ENCODE results near the gene ZNF385A.

Gene ZNF385A

DNA sequence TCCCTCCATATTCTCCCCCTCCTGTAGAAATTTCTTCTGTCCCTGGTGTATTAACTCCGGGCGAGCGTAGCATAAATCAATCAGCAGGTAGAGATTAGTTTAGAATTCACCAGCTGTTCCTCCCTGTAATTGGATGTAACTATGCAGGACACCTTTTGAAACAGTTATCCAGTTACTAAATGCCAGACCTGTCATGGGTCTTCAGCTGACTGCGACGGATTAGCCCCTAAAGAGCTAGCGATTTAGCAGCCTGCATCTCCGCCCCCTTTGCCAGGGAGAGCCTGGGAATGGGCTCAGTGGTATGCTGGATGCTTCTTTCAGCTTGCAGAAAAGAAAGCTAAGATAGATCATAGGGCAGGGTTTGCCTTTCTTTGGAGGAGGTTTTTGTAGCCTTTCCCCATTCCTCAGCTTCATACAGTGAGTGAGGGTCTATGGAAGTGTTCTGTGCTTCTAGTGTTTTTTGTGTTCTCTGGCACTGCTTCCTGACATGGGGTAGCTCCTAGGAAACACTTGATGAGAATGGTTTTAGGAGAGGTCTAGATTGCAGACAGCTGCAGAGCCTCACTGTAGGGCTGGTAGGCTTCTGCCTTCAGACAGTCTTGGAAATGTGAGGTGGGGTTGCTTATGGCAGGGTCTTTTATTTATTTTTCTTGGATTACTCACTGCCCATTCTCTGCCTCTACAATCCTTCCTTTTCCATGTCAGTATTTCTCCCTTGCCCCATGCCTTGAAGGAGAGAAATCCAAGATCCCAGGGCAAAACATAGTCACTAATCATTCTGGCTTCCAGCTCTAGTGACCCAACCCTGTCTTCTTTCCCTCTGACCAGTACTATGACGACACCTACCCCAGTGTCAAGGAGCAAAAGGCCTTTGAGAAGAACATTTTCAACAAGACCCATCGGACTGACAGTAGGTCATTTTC is 42.9 kb downstream of the ZNF385A start:
- DNase-seq (ENCODE audit: low read depth) = no peak
- no peak for TF ChIP-seq CTCF (conservative IDR thresholded peaks at IDR 0.05; ENCODE audit: low read length)
- no peak overlapping the region for H3K4me3 ChIP-seq (ENCODE audit: low read length)

DNA sequence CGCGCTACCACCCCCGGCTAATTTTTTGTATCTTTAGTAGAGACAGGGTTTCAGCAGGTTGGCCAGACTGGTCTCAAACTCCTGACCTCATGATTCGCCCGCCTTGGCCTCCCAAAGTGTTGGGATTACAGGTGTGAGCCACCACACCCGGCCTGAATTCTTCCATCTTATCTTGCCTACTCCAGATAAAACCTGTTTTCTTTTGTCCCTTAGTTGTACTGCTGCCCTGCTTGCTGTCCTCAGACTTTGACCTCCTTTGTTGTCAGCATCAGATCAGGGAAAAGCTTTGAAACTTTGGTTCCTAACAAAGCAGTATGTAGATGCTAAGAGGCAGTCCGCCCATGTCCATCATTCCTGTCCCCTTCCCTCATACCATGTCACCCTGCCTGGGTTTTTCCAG is 43.7 kb downstream of the ZNF385A start:
- no peak for DNase-seq (ENCODE audit: low read depth)
- H3K4me3 ChIP-seq (ENCODE audit: low read length) = no peak overlapping the region
- TF ChIP-seq CTCF (conservative IDR thresholded peaks at IDR 0.05; ENCODE audit: low read length) = no peak

DNA sequence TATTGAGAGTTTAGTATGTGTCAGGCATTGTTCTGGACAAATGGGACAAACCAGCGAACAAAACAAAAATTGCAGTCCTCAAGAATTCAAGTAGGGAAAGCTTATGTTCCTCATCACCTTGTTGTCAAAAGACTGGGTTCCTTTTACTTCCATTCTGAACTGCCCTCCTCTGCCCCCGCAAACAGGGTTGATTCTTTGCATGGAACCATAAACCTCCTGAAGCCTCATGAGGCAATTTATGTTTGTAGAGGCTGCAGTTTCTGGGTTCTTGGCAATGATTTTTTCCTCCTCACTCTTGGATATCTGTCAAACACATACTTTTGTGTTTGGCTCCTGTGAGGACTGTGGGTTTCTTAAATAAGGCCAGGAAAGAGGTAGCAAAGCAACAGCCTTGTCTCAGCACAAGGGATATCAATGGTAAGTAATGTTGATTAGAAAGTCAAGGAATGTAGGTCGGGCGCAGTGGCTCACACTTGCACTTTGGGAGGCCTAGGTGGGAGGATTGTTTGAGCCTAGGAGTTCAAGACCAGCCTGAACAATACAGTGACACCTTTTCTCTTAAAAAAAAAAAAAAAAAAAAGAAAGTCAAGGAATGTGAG is 45.7 kb downstream of the ZNF385A start:
- DNase-seq (ENCODE audit: low read depth) = peak; percentile 73
- H3K4me3 ChIP-seq (ENCODE audit: low read length) = no peak overlapping the region
- TF ChIP-seq CTCF (conservative IDR thresholded peaks at IDR 0.05; ENCODE audit: low read length) = no peak

DNA sequence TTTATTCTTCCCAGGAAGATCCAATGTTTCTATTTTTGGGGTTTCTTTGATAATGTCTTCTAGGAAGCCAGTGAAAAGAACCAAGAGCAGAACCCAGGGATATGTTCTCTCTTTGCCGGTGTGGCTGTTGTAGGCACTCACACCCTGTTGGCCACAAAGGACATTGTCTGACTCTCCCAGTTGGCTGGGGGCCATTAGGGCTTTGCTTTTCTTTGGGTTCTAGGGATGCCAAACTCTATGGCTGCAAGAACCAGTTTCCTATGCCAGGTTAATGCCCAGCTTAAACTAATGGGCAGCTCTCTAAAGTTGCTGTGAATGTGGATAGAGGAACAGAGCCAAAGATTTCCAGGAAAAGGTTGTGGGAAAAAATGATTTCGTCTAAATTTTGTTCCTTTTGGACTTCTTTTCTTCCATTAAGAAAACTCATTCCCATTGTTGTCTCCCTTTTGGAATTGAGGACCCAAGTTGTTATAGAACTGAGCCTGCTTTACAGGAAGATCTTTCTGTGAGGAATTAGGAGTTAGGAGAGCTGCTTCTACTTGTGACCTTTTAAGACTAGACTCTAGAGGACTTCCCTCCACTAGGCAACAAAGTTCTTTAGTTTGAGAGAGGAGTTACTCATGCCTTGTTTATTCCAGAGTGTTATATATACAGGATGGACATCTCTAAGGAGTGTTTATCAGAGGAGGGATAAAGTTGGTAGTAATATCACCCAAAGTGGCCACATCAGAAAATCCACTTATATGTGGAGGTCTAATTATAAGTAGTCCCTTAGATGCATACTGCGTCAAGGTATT is 46.5 kb downstream of the ZNF385A start:
- no peak overlapping the region for H3K4me3 ChIP-seq (ENCODE audit: low read length)
- TF ChIP-seq CTCF (conservative IDR thresholded peaks at IDR 0.05; ENCODE audit: low read length) = peak; percentile 17; the same call in 1 of the 2 replicates
- no peak for DNase-seq (ENCODE audit: low read depth)

GRCh38 chr12:54337280-54337842 is 47.2 kb downstream of the ZNF385A start:
- H3K4me3 ChIP-seq (ENCODE audit: low read length) = no peak overlapping the region
- TF ChIP-seq CTCF (conservative IDR thresholded peaks at IDR 0.05; ENCODE audit: low read length) = peak; percentile 29
- DNase-seq (ENCODE audit: low read depth) = no peak

GRCh38 chr12:54333420-54334034 is 51.0 kb downstream of the ZNF385A start:
- DNase-seq (ENCODE audit: low read depth) = no peak
- H3K4me3 ChIP-seq (ENCODE audit: low read length) = no peak overlapping the region

More at GRCh38 chr12:54333420-54334034, 51.0 kb downstream of the ZNF385A start:
- TF ChIP-seq CTCF (conservative IDR thresholded peaks at IDR 0.05; ENCODE audit: low read length) = no peak

Data from AG10803 (cell line).